ENCODE results near the gene CCDC152. TPM values are rescaled to one million over a fixed set of nuclear protein-coding genes. Genes with fewer than 3 reads are reported as not detected.

CCDC152 gene
- total RNA-seq, 1 experiment from 2014 or later: 0.13 TPM

GRCh38 chr5:42800748-42801330 lies 44.2 kb downstream of the CCDC152 start:
- Histone ChIP-seq H4K5ac (ENCODE audit: insufficient read length, low read depth, low read length) (no peak overlapping the region), H4K91ac (ENCODE audit: insufficient read length, low read depth, low read length) (no peak overlapping the region), H4K20me1 (ENCODE audit: control insufficient read depth, insufficient read depth, insufficient read length) (no peaks in the 10 kb centered on the region), H3K4me2 (ENCODE audit: insufficient read depth, insufficient read length, low read length) (no peak overlapping the region), H2BK20ac (ENCODE audit: low read depth, low read length, poor library complexity, severe bottlenecking) (no peak overlapping the region), H3K23me2 (ENCODE audit: insufficient read length, low read depth, low read length, poor library complexity, severe bottlenecking) (no peaks in the 10 kb centered on the region), H2AK5ac (ENCODE audit: insufficient read length, low read length) (no peak overlapping the region), H3K56ac (ENCODE audit: insufficient read length, low read depth, low read length) (no peak overlapping the region), H3K23ac (ENCODE audit: insufficient read length, low read depth, low read length) (no peak overlapping the region), H3K9me3 (ENCODE audit: control insufficient read depth, low read depth, low read length) (no peaks in the 10 kb centered on the region), H2BK15ac (ENCODE audit: low read depth, low read length) (no peak overlapping the region), H2BK120ac (ENCODE audit: low read depth, low read length, poor library complexity, severe bottlenecking) (no peak overlapping the region), H2BK5ac (ENCODE audit: insufficient read length, low read length) (no peak overlapping the region), H3T11ph (ENCODE audit: low read length) (no peak overlapping the region), H3K14ac (ENCODE audit: insufficient read depth, low read length) (no peak overlapping the region), H3K4ac (ENCODE audit: low read depth, low read length) (no peak overlapping the region), H3K9ac (ENCODE audit: extremely low read depth, insufficient read length, low read length) (no peak overlapping the region), H3K4me1 (ENCODE audit: insufficient read depth, low read length) (no peaks in the 10 kb centered on the region), H3K79me2 (ENCODE audit: insufficient read depth, low read length) (no peaks in the 10 kb centered on the region), H3K79me1 (ENCODE audit: insufficient read depth, low read depth, low read length, poor library complexity, severe bottlenecking) (no peaks in the 10 kb centered on the region), H4K8ac (replicated peaks; ENCODE audit: insufficient read length, low read depth, low read length) (no peak overlapping the region), H3K18ac (ENCODE audit: insufficient read length, low read depth, low read length) (no peak overlapping the region), H3K27ac (ENCODE audit: insufficient read length, low read depth, low read length) (no peak overlapping the region), H3K27me3 (ENCODE audit: insufficient read depth, low read length) (no peaks in the 10 kb centered on the region), H2BK12ac (ENCODE audit: insufficient read length, low read depth, low read length) (no peak overlapping the region), H2AFZ (ENCODE audit: low read length) (no peak overlapping the region)
- Mint-ChIP-seq H3K4me3 (no peak overlapping the region), H3K36me3 (ENCODE audit: insufficient read depth in 1 of 3, low read depth in 3 of 3) (peaks cover 0 to 2% (median 0%) of the 10 kb centered on the region in 3 experiments; a peak in 2 of 7 replicates), H3K9me3 (no peaks in the 10 kb centered on the region; a peak in 1 of 5 replicates), H3K4me1 (no peaks in the 10 kb centered on the region), H3K27me3 (ENCODE audit: low read depth) (no peaks in the 10 kb centered on the region), H3K27ac (no peak overlapping the region)
- no CpG with 5 or more reads among the region's 8 CpGs for WGBS (ENCODE audit: extremely low coverage, insufficient read length, low lambda C conversion rate)
- no peak for TF ChIP-seq CTCF (conservative IDR thresholded peaks at IDR 0.05)
- no peak for DNase-seq
